AG04449 (cell line): Measurements from ENCODE around the gene ANAPC1.
"Not testable (repeated sequence)": the region's sequence is repeated elsewhere in the genome, so short reads cannot be mapped to it uniquely, and the experiment has no call there.

Experiments
- CTCF ChIA-PET: fragments of 350-600 bp; formaldehyde crosslinking; extraction: SDS; loops from one replicate; lab custom pipeline; 2021; ENCODE audit warnings: antibody characterized with exemption; lab: Yijun Ruan, JAX
- POLR2A ChIA-PET: fragments of 400-600, 350-600 bp; formaldehyde crosslinking; extraction: SDS; loops from one replicate; lab custom pipeline; 2020; ENCODE audit warnings: antibody characterized with exemption, inconsistent platforms; lab: Yijun Ruan, JAX
- DNase-seq: peaks from one replicate; pipeline ENCODE4 v3.0.0-alpha.2; 2010; ENCODE audit warnings: low read depth, low spot score
- H3K4me3 ChIP-seq: 2 replicates; pipeline ENCODE4 v1.5.1; 2011; ENCODE audit warnings: low read depth, mild to moderate bottlenecking, control low read depth, low read length
- CTCF ChIP-seq: IDR thresholded peaks from one replicate; pipeline ENCODE4 v1.5.1; 2011; ENCODE audit warnings: mild to moderate bottlenecking, moderate library complexity, low read length, control low read depth, inconsistent platforms; ENCODE audit not compliant: insufficient read depth; ENCODE audit errors: missing control alignments

Gene ANAPC1

GRCh38 chr2:111727611-111728110 is 156.3 kb downstream of the ANAPC1 start:
- POLR2A ChIA-PET, DNase-seq: not testable (repeated sequence)

DNA sequence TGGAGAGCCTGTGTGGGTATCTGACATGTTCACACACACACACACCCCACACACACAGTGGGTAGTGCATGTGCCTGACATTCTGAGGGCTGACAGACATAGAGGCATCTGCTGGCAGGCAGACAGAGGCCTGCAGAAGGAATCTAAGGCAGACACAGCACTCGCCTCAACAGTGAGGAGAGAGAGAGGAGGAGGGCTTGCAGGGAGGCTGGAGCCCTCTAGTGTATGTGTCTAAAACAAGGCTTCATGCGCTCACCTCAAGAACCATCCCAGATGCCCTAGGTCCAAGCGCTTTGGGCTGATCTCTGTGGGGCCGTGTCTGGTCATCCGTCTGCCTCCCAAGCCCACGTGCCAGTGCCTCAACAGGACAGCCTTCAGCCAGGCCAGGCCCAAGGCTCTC is 158.3 kb downstream of the ANAPC1 start:
- CTCF ChIA-PET, H3K4me3 ChIP-seq, DNase-seq, POLR2A ChIA-PET: not testable (repeated sequence)
- peak; percentile 26 for TF ChIP-seq CTCF

More at GRCh38 chr2:111727611-111728110, 156.3 kb downstream of the ANAPC1 start:
- H3K4me3 ChIP-seq, CTCF ChIA-PET: not testable (repeated sequence)

DNA sequence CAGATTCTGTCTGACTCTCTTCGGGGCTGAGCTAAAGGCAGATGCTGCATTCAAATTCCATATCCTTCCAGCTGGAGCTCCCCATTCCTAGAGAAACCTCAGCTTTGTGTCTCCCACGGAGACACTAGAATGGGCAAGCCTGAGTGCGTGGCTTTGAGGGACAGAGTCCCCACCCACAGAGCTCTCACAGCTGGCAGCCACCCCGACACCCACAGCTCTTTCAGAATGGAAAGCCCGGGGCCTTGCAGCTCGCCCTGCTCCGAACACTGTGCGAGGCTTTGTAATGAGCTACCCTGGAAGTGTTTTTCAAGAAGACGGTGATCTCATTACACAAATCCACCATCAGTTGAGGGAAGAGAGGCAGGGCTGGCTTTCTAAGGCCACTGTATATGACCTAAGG is 164.4 kb downstream of the ANAPC1 start:
- DNase-seq, H3K4me3 ChIP-seq, POLR2A ChIA-PET: not testable (repeated sequence)
- CTCF ChIA-PET = interaction anchor here (0.9 kb wide), 1 partner anchor 907 kb away, joined by 3 read pairs; no protein-coding TSS in a partner anchor
